ENCODE data around the gene ZNF217. TPM values are rescaled to one million over a fixed set of nuclear protein-coding genes. Genes with fewer than 3 reads are reported as not detected.

Gene ZNF217
- total and polyA plus RNA-seq, 9 of the 15 experiments (the other 6 are each of a cell fraction or from before 2014, with no cell fraction given): 3.0 to 41.8 (median 16.8) TPM

DNA sequence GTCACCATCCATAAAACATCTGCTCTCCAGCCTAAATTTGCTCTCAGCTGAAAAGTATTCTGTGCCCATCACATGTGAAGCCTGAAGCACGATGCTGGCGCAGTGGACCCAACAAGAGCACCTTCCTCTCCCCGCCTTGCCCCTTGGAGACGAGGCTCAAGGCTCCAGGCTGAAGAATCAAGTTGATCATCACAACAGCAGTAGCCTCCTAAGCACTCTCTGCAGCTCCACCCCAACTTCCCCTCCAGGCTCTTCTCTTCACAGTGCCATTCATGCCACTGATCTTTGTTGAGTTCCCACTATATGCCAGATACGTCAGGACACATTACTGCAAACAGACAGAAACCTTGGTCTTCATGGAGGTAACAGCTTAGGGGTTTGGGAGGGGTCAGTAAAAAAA is 41.6 kb upstream of the ZNF217 start (continued):
- no peak for TF ChIP-seq JUND (IDR thresholded peaks at IDR 0.05; ENCODE audit: borderline replicate concordance, low read depth, low read length)
- no peak for TF ChIP-seq JUND (tag; IDR thresholded peaks at IDR 0.05; ENCODE audit: borderline replicate concordance, low read depth, low read length)
- no peak for TF ChIP-seq POU5F1 (IDR thresholded peaks at IDR 0.05; ENCODE audit: borderline replicate concordance, low read depth, low read length, partially characterized antibody)
- TF ChIP-seq EWSR1 (IDR thresholded peaks at IDR 0.05; ENCODE audit: borderline replicate concordance, low read depth, partially characterized antibody): peak; percentile 22

- DNase-seq (ENCODE audit: extremely low read depth in 1 of 4, low spot score in 3 of 4) (no peak), FAIRE-seq (no peak), ATAC-seq (no peak)
- peaks cover 8 to 9% of the 10 kb centered on the region in 2 experiments; a peak in 3 of 5 replicates for H3K4me1 ChIP-seq (replicated peaks in 1 of 2; ENCODE audit: control insufficient read depth in 2 of 2, insufficient read depth in 2 of 2, low read length in 2 of 2)
- no peak for TF ChIP-seq ZNF347 (CRISPR knock-in tag; IDR thresholded peaks at IDR 0.05; ENCODE audit: low read depth)
- no peak for TF ChIP-seq SIRT6 (IDR thresholded peaks at IDR 0.05; ENCODE audit: low read depth, low read length)
- TF ChIP-seq EWSR1 (IDR thresholded peaks at IDR 0.05; ENCODE audit: borderline replicate concordance, low read depth, partially characterized antibody): peak; percentile 28
- no peak for TF ChIP-seq ERF (CRISPR knock-in tag; IDR thresholded peaks at IDR 0.05)
- no peak for TF ChIP-seq POLR2B (IDR thresholded peaks at IDR 0.05; ENCODE audit: low read depth, partially characterized antibody)
- TF ChIP-seq, protein P1, sequence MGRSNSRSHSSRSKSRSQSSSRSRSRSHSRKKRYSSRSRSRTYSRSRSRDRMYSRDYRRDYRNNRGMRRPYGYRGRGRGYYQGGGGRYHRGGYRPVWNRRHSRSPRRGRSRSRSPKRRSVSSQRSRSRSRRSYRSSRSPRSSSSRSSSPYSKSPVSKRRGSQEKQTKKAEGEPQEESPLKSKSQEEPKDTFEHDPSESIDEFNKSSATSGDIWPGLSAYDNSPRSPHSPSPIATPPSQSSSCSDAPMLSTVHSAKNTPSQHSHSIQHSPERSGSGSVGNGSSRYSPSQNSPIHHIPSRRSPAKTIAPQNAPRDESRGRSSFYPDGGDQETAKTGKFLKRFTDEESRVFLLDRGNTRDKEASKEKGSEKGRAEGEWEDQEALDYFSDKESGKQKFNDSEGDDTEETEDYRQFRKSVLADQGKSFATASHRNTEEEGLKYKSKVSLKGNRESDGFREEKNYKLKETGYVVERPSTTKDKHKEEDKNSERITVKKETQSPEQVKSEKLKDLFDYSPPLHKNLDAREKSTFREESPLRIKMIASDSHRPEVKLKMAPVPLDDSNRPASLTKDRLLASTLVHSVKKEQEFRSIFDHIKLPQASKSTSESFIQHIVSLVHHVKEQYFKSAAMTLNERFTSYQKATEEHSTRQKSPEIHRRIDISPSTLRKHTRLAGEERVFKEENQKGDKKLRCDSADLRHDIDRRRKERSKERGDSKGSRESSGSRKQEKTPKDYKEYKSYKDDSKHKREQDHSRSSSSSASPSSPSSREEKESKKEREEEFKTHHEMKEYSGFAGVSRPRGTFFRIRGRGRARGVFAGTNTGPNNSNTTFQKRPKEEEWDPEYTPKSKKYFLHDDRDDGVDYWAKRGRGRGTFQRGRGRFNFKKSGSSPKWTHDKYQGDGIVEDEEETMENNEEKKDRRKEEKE (IDR thresholded peaks at IDR 0.05; ENCODE audit: borderline replicate concordance in 1 of 2, control insufficient read depth in 1 of 2, low read depth in 2 of 2, low read length in 1 of 2): peak in 1 of 2 experiments; percentile 71; a peak in 1 of 4 replicates
- TF ChIP-seq, protein P2, sequence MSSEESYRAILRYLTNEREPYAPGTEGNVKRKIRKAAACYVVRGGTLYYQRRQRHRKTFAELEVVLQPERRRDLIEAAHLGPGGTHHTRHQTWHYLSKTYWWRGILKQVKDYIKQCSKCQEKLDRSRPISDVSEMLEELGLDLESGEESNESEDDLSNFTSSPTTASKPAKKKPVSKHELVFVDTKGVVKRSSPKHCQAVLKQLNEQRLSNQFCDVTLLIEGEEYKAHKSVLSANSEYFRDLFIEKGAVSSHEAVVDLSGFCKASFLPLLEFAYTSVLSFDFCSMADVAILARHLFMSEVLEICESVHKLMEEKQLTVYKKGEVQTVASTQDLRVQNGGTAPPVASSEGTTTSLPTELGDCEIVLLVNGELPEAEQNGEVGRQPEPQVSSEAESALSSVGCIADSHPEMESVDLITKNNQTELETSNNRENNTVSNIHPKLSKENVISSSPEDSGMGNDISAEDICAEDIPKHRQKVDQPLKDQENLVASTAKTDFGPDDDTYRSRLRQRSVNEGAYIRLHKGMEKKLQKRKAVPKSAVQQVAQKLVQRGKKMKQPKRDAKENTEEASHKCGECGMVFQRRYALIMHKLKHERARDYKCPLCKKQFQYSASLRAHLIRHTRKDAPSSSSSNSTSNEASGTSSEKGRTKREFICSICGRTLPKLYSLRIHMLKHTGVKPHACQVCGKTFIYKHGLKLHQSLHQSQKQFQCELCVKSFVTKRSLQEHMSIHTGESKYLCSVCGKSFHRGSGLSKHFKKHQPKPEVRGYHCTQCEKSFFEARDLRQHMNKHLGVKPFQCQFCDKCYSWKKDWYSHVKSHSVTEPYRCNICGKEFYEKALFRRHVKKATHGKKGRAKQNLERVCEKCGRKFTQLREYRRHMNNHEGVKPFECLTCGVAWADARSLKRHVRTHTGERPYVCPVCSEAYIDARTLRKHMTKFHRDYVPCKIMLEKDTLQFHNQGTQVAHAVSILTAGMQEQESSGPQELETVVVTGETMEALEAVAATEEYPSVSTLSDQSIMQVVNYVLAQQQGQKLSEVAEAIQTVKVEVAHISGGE (CRISPR knock-in tag; IDR thresholded peaks at IDR 0.05): peak in 1 of 3 experiments; percentile 82; a peak in 2 of 6 replicates
- no peak for TF ChIP-seq FOS (IDR thresholded peaks at IDR 0.05; ENCODE audit: extremely low read depth, insufficient read length)
- ChIA-PET POLR2A (interaction anchor here (0.9 to 1.7 kb wide), 5 partner anchors 9 to 46 kb away, joined by 3 to 6 read pairs (median 3); no protein-coding TSS in a partner anchor), CTCF (ENCODE audit: low intra/inter-chr PET ratio) (no interaction called here)
- no peak overlapping the region for H2AFZ ChIP-seq (ENCODE audit: low read depth, low read length)
- no peaks in the 10 kb centered on the region for H3K27me3 ChIP-seq (ENCODE audit: control insufficient read depth in 2 of 2, insufficient read depth in 2 of 2, low read length in 2 of 2)
- intact Hi-C loops (cut with micrococcal nuclease): no loop called here
- no peak overlapping the region for H3K4me3 ChIP-seq
- H3K79me2 ChIP-seq (ENCODE audit: control insufficient read depth, insufficient read depth, low read length): no peaks in the 10 kb centered on the region
- no peak overlapping the region for H3K4me2 ChIP-seq (ENCODE audit: insufficient read depth, low read length)
- no peaks in the 10 kb centered on the region for H4K20me1 ChIP-seq (replicated peaks; ENCODE audit: control insufficient read depth, insufficient read depth, low read length)
- no peak overlapping the region for H3K9ac ChIP-seq (ENCODE audit: insufficient read depth in 1 of 2, low read depth in 2 of 2, low read length in 2 of 2)
- WGBS (ENCODE audit: insufficient coverage, low coverage, missing lambda C conversion rate): 75% methylated on average over 12 of the region's 12 CpGs
- no peaks in the 10 kb centered on the region for H3K9me3 ChIP-seq (replicated peaks; ENCODE audit: control insufficient read depth, insufficient read depth, low read depth, low read length)
- H3K27ac ChIP-seq (ENCODE audit: extremely low read depth, low read depth, low read length): no peak overlapping the region
- H3K9me1 ChIP-seq (ENCODE audit: control insufficient read depth, insufficient read depth, low read length): no peaks in the 10 kb centered on the region
- no peaks in the 10 kb centered on the region for H3K36me3 ChIP-seq (ENCODE audit: control insufficient read depth, insufficient read depth, low read length)
- BruUV-seq (replicated peaks): no TSS peak
- in situ Hi-C loops (cut with MboI): no loop called here
Measured at GRCh38 chr20:53631909-53632662, 38.4 kb upstream of the ZNF217 start.
